Breast epithelium (tissue), 3 donors: ENCODE measurements around the gene FAM111A.

ENCODE experiments used
- CTCF ChIP-seq, 3 donors: fragments of 450-650 bp; IDR thresholded peaks; one replicate each; pipeline ENCODE4 v1.5.1; 2016 to 2017; ENCODE audit warnings: antibody characterized with exemption in 3 of 3, mild to moderate bottlenecking in 3 of 3, moderate library complexity in 3 of 3
- POLR2A ChIP-seq: fragments of 450-650 bp; IDR thresholded peaks from one replicate; pipeline ENCODE4 v1.6.1; 2016; ENCODE audit warnings: antibody characterized with exemption, mild to moderate bottlenecking, moderate library complexity
- POLR2AphosphoS5 ChIP-seq, 3 donors: sonication (generic); formaldehyde crosslinking; IDR thresholded peaks; one replicate each; pipeline ENCODE4 v1.6.1; 2017; ENCODE audit warnings: antibody characterized with exemption in 3 of 3

GRCh38 chr11:59154610-59155009 lies 12.0 kb downstream of the FAM111A start:
- no peak for TF ChIP-seq CTCF (IDR thresholded peaks at IDR 0.05)
- no peak for TF ChIP-seq POLR2A
- no peak for TF ChIP-seq POLR2AphosphoS5 (IDR thresholded peaks at IDR 0.05)
